Gastroesophageal sphincter (tissue), 4 donors: ENCODE results near the gene MYO18A. TPM values are rescaled to one million over a fixed set of nuclear protein-coding genes. Genes with fewer than 3 reads are reported as not detected.

Experiments
- ATAC-seq: fragments of 150-250 bp; one replicate; pipeline ENCODE4 v1.9.1; 2016; ENCODE audit warnings: mild to moderate bottlenecking, moderate library complexity
- H3K27ac ChIP-seq, 4 donors: fragments of 200-600 bp; sonication (generic) in 3 of 4; 1 replicate in 3 of 4; 2 replicates in 1 of 4; pipeline ENCODE4 v1.5.1; 2016 to 2019
- H3K27me3 ChIP-seq: fragments of 200-600 bp; sonication (generic); one replicate; pipeline ENCODE4 v1.5.1; 2019
- H3K36me3 ChIP-seq, 2 donors: fragments of 200-600 bp; sonication (generic); one replicate each; pipeline ENCODE4 v1.5.1; 2019; ENCODE audit warnings: control low read depth in 1 of 2
- H3K4me1 ChIP-seq, 3 donors: fragments of 200-600 bp; sonication (generic); 1 replicate in 2 of 3; 2 replicates in 1 of 3; pipeline ENCODE4 v1.5.1; 2016 to 2019; ENCODE audit warnings: control low read depth in 2 of 3
- H3K4me3 ChIP-seq, 2 donors: fragments of 200-600 bp; sonication (generic); one replicate each; pipeline ENCODE4 v1.5.1; 2019; ENCODE audit warnings: mild to moderate bottlenecking in 1 of 2, moderate library complexity in 1 of 2
- H3K9me3 ChIP-seq, 3 donors: fragments of 200-600 bp; sonication (generic); one replicate each; pipeline ENCODE4 v1.5.1; 2017 to 2019; ENCODE audit warnings: control low read depth in 2 of 3
- CTCF ChIP-seq, 4 experiments: fragments of 200-600 bp in 2 of 4; fragments of 450-650 bp in 2 of 4; sonication (generic) in 1 of 4; IDR thresholded peaks; one replicate each; pipeline ENCODE4 v1.5.1; 2017 to 2019; ENCODE audit warnings: antibody characterized with exemption in 4 of 4, mild to moderate bottlenecking in 2 of 4, moderate library complexity in 2 of 4
- EP300 ChIP-seq: sonication (generic); formaldehyde crosslinking; IDR thresholded peaks from one replicate; pipeline ENCODE4 v1.6.1; 2017; ENCODE audit warnings: antibody characterized with exemption, mild to moderate bottlenecking
- POLR2A ChIP-seq, 2 donors: fragments of 450-650 bp; IDR thresholded peaks; one replicate each; pipeline ENCODE4 v1.6.1; 2017; ENCODE audit warnings: antibody characterized with exemption in 2 of 2, mild to moderate bottlenecking in 2 of 2, moderate library complexity in 1 of 2
- POLR2AphosphoS5 ChIP-seq: sonication (generic); formaldehyde crosslinking; IDR thresholded peaks from one replicate; pipeline ENCODE4 v1.6.1; 2017; ENCODE audit warnings: antibody characterized with exemption
- WGBS, 2 donors: methylation state at CpG; one replicate each; pipeline ENCODE4 v1.1.5; 2018; ENCODE audit warnings: low coverage in 1 of 2; 5-methylcytosine and 5-hydroxymethylcytosine counted together
- total RNA-seq, 4 donors: library from RNA; depleted of rRNA; stranded (reverse); fragments of >200 nt; gene quantifications; one replicate each; pipeline ENCODE4 v1.1.0, GENCODE V29; 2016

MYO18A gene
- total RNA-seq, 4 donors from 2014 or later, result 45.5 to 70.5 (median 56.5) TPM

DNA sequence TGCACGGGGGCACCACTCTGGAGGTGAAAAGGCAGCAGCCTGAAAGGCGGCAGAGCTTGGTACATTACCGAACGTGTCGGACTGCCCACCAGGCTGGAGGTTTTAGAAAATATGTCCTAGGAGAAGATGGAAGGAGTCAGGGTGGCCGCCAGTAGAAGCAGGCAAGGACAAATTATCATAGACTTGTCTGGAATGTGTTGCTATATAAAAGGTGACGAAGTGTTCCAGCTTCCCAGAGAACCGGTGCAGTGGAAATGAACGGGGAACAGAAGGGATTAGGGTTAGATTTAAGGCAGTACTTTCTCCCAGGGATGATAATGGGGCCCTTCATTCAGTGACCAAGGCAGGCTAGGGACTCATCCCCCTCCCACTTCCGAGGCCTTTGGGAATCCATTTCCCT lies 109.9 kb downstream of the MYO18A start:
- no peak for TF ChIP-seq EP300
- TF ChIP-seq CTCF (IDR thresholded peaks at IDR 0.05), result no peak
- TF ChIP-seq POLR2A (IDR thresholded peaks at IDR 0.05), result no peak
- no peak for TF ChIP-seq POLR2AphosphoS5
- no peak overlapping the region for H3K27ac ChIP-seq
- H3K9me3 ChIP-seq, result no peaks in the 10 kb centered on the region
- ATAC-seq, result no peak
- peaks cover 34% of the 10 kb centered on the region for H3K27me3 ChIP-seq
- 41 to 54% methylated on average over 9 of the region's 10 CpGs for WGBS, 2 donors
- peaks cover 0 to 11% (median 0%) of the 10 kb centered on the region in 3 donors for H3K4me1 ChIP-seq
- peaks cover 0 to 17% of the 10 kb centered on the region in 2 donors for H3K36me3 ChIP-seq
- no peak overlapping the region for H3K4me3 ChIP-seq

DNA sequence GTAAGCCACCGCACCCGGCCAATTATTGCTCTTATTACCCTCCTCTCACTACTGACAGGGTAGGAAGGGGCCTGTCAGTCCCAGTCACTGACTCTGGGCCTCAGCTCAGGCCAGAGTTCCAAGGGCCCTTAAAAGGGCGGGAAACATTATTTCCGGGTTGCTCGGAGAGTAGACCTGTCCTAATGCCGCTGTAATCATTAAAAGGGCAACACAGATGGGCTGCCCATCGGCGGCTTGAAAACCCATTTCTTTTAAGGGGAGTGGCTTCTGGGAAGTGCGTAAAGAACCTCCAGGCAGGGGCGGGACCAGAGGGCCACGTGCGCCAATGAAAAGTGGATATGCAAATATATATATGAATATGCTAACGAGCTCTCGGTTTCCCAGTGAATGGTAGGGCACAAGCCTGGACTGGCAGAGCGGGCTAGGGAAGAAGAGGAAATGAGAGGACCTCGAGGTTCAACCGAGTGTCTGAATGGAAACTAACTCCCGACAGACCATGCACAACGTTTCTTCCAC lies 110.6 kb downstream of the MYO18A start:
- H3K4me1 ChIP-seq, result peaks cover 0 to 11% (median 0%) of the 10 kb centered on the region in 3 donors
- peaks cover 0 to 12% of the 10 kb centered on the region in 2 donors for H3K36me3 ChIP-seq
- WGBS, 2 donors, result 23 to 33% methylated on average over 15 of the region's 19 CpGs
- H3K4me3 ChIP-seq, result no peak overlapping the region
- TF ChIP-seq POLR2A (IDR thresholded peaks at IDR 0.05), result no peak
- no peak for TF ChIP-seq EP300
- no peak for TF ChIP-seq POLR2AphosphoS5
- TF ChIP-seq CTCF (IDR thresholded peaks at IDR 0.05), result no peak
- H3K27me3 ChIP-seq, result peaks cover 41% of the 10 kb centered on the region
- no peak overlapping the region for H3K27ac ChIP-seq
- H3K9me3 ChIP-seq, result no peaks in the 10 kb centered on the region
- no peak for ATAC-seq

DNA sequence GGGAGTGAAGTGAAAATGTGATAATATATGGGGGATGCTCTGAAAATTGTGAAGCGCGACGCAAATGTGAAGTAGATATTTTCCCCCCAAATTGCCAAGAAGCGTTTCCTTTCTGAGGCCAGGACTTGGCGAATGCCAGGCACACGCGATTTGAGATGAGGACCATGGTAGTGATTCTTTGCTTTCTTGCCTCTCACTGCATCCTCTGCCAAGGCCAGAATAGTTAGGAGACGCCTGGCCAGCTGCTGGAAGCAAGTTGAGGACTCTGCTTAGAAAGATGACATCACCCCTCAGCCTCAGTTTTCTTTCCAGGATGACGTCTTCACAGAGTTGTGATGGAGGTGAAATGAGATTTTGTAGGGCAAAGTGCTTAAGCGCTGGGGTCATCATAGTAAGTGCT lies 111.4 kb downstream of the MYO18A start:
- Histone ChIP-seq H3K27me3 (peaks cover 48% of the 10 kb centered on the region), H3K4me1 (peaks cover 0 to 11% (median 0%) of the 10 kb centered on the region in 3 donors), H3K36me3 (peaks cover 0 to 4% of the 10 kb centered on the region in 2 donors), H3K4me3 (no peak overlapping the region), H3K9me3 (no peaks in the 10 kb centered on the region), H3K27ac (no peak overlapping the region)
- TF ChIP-seq EP300, result no peak
- no peak for TF ChIP-seq POLR2A (IDR thresholded peaks at IDR 0.05)
- no peak for TF ChIP-seq POLR2AphosphoS5
- no peak for TF ChIP-seq CTCF (IDR thresholded peaks at IDR 0.05)
- no peak for ATAC-seq
- WGBS, 2 donors, result 62 to 73% methylated on average over 9 to 10 of the region's 10 CpGs

- no peak for ATAC-seq
- TF ChIP-seq POLR2AphosphoS5 (no peak), POLR2A (IDR thresholded peaks at IDR 0.05) (no peak), EP300 (no peak), CTCF (IDR thresholded peaks at IDR 0.05) (no peak)
- H3K27me3 ChIP-seq, result peaks cover 55% of the 10 kb centered on the region
- peaks cover 0 to 11% (median 0%) of the 10 kb centered on the region in 3 donors for H3K4me1 ChIP-seq
- H3K27ac ChIP-seq, result no peak overlapping the region
- no peaks in the 10 kb centered on the region for H3K9me3 ChIP-seq
- no peaks in the 10 kb centered on the region for H3K36me3 ChIP-seq
- 53 to 57% methylated on average over 3 to 6 of the region's 7 CpGs for WGBS, 2 donors
- no peak overlapping the region for H3K4me3 ChIP-seq
These were observed 113.6 kb downstream of the MYO18A start for GRCh38 chr17:29066606-29067005.

- WGBS, 2 donors, result no CpG with 5 or more reads among the region's 7 CpGs
- H3K36me3 ChIP-seq, result no peaks in the 10 kb centered on the region
- TF ChIP-seq EP300, result no peak
- no peak for TF ChIP-seq POLR2AphosphoS5
- TF ChIP-seq POLR2A (IDR thresholded peaks at IDR 0.05), result no peak
- TF ChIP-seq CTCF (IDR thresholded peaks at IDR 0.05), result no peak
These were observed 114.2 kb downstream of the MYO18A start for GRCh38 chr17:29066047-29066446.

More at GRCh38 chr17:29066047-29066446, 114.2 kb downstream of the MYO18A start:
- H3K27ac ChIP-seq, result no peak overlapping the region
- peaks cover 0 to 11% (median 0%) of the 10 kb centered on the region in 3 donors for H3K4me1 ChIP-seq
- H3K4me3 ChIP-seq, result no peak overlapping the region
- H3K27me3 ChIP-seq, result peaks cover 52% of the 10 kb centered on the region
- no peaks in the 10 kb centered on the region for H3K9me3 ChIP-seq
- ATAC-seq, result no peak
